Left cardiac atrium (tissue), 4 donors: ENCODE data around the gene C5AR1. TPM values are rescaled to one million over a fixed set of nuclear protein-coding genes. Genes with fewer than 3 reads are reported as not detected.
A peak's percentile ranks its signal among the peaks of the same experiment; 100 is the strongest.
"Not testable (repeated sequence)": the region's sequence is repeated elsewhere in the genome, so short reads cannot be mapped to it uniquely, and the experiment has no call there.

Experiments used
- ATAC-seq, 2 donors: fragments of 200-7000 bp; cut with Tn5 transposase; one replicate each; pipeline ENCODE4 v1.9.1; 2020; ENCODE audit warnings: mild to moderate bottlenecking in 2 of 2, moderate library complexity in 2 of 2
- DNase-seq: peaks from one replicate; pipeline ENCODE4 v3.0.0-alpha.2; 2020
- intact Hi-C, 2 donors: fragments of 100-400 bp; cut with DNase I; formaldehyde crosslinking; loops; one replicate each; pipeline versions ENCODE4 v1.14.1 to v1.15.1; 2022 to 2023
- long read RNA-seq: library from polyadenylated mRNA; unstranded; transcript quantifications from one replicate; pipeline ENCODE4 v2.0.0, GENCODE V29; 2021
- total RNA-seq, 2 donors: library from RNA; stranded (reverse); fragmentation: NEBNext Ultra II Directional; extraction: Animal tissue kit (Norgen Biotek cat#: 25700); gene quantifications; one replicate each; pipeline ENCODE4 v1.2.1, GENCODE V29; 2021
- donor health status: DM: no; HTN: yes; CAD: no.
- donor health status: DM: no; HTN: yes; CAD: no; lungs with severe emphysema.
- donor health status: DM: yes; HTN: yes; CAD: no.
- donor health status: Dilated cardiomyopathy.

The C5AR1 gene
- 10 to 100 TPM; 13.4 to 15.6 TPM for total RNA-seq
- long read RNA-seq: 0 reads

DNA sequence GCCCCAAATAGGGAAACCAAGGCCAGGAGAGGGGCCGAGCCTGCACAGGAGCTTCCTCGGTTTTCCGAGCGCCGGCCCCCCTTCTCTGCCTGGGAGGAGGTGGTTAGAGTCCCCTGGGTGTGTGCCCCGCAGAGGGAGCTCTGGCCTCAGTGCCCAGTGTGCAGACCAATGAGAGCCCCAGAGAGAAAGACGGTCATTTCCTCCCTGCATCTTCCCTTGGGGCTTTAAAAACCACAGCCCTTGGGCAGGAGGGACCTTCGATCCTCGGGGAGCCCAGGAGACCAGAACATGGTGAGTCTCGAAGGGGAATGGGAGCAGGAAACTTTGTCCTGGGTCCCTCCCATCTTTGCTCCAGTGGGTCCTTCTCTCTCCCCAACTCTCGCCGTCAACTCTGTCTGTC is at the start of gene C5AR1:
C5AR1 (plus strand) TSS at position 254 of the 400 bp plus-strand sequence; CDS start at position 289, 35 bp downstream.
- DNase-seq (peak; percentile 49), ATAC-seq (peak; percentile 54 to 72)
- intact Hi-C loops: no loop called here

DNA sequence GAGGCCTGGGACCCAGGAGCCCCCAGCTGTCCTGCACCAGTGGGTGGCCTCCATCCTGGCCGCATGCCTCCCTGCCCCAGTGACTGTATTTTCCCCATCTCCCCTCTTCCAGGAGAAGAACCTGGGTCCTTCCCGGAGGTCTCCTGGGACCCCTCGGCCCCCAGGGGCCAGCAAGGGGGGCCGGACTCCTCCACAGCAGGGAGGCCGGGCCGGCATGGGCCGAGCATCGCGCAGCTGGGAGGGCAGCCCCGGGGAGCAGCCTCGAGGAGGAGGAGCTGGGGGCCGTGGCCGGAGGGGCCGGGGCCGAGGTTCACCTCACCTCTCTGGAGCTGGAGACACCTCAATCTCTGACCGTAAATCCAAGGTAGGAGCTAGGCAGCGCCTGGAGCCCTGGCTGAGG is 49.2 kb upstream of the C5AR1 start:
- ATAC-seq (no peak), DNase-seq (no peak)
- intact Hi-C loops: no loop called here

DNA sequence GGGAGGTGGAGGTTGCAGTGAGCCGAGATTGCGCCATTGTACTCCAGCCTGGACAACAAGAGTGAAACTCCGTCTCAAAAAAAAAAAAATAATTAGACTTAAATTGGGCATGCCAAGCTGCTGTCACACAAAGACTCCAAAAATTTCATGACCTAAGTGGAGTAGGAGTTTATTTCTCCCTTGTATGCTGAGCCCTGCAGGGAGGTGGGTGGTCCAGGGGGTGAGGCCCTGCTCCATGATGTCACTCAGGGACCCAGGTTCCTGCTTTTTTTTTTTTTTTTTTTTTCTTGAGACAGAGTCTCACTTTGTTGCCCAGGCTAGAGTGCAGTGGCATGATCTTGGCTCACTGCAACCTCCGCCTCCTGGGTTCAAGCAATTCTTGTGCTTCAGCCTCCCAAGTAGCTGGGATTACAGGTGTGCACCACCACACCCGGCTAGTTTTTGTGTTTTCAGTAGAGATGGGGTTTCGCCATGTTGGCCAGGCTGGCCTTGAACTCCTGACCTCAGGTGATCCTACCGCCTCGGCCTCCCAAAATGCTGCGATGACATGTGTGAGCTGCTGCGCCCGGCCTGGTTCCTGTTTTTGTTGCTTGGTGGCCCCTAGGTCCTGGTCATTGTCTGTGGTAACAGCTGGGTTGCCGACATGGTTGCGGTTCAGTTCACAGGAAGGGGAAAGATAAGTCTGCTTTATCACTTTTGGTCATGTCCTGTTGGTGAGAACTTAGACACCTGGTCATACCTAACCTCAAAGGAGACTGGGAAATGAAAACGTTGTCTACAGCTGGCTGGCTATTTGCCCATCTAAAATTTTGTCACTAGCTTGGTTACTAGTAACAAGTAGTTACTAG is 47.5 kb upstream of the C5AR1 start:
- ATAC-seq, intact Hi-C loops, DNase-seq: not testable (repeated sequence)

DNA sequence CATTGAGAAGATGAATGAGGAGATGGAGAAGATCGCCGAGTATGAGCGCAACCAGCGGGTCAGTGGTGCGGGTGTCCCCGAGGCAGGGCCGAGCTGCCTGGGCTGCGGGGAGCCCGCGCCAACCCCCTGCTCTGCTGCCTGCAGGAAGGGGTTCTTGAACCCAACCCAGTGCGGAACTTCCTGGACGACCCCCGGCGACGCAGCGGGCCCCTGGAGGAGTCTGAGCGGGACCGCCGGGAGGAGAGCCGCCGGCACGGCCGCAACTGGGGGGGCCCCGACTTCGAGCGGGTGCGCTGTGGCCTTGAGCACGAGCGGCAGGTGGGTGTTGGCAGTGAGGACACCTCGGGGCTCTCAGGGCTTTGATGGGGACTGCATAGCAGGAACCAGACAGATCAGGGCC is 45.0 kb upstream of the C5AR1 start:
- DNase-seq (no peak), ATAC-seq (no peak)
- intact Hi-C loops: no loop called here

DNA sequence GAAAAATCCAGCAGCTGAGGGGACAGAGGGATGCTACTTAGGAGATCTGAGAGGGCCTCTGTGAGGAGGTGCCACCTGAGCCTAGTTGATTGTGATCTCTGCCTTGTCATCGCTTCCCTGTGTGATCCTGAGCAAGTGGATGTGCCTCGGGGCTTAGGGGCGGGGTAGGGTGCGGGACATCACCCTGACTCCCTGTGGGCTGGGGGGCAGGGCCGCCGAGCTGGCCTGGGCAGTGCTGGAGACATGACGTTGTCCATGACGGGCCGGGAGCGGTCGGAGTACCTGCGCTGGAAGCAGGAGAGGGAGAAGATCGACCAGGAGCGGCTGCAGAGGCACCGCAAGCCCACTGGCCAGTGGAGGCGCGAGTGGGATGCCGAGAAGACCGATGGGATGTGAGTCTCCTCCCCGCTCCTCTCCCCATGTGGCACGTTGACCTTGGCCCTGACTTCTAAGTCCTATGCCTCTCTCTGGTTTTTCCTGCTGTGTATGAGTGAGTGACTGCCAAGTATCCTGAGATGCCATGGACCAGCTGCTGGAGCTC is 43.2 kb upstream of the C5AR1 start:
- DNase-seq (no peak), ATAC-seq (no peak)
- intact Hi-C loops: no loop called here

DNA sequence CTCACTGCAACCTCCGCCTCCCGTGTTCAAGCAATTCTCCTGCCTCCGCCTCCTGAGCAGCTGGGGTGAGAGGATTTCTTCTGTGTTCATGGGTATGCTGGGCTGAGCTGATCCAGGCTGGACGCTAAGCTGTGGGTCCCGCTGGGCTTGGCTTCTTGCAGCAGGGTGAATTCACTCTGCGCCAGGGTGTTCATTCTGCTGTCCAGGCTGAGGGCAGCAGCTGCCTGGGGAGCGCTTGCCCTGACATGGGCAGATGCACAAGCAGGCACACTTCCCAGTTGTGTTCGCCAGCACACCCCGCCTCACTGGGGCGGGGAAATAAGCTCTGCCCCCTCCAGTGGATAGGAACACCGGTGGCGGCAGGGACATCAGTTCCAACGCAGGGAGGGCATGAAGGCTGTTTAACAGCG is 42.3 kb upstream of the C5AR1 start:
- ATAC-seq (peak in 1 of 2 donors; percentile 16), DNase-seq (no peak)

DNA sequence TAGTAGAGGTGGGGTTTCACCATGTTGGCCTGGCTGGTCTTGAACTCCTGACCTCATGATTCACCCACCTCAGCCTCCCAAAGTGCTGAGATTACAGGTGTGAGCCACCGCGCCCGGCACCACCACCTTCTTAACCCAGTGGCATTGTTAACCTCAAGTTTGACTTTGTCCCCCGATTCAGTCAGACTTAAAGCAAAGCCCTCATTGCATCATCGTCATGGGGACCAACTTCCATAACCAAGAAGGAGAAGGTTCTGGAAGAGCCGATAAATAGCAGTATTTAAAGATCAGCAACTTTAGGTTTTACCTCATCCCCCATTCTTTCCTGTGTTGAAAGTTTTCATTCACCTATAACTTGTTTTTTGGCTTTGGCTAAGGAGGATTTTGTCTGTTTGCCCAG is 41.6 kb upstream of the C5AR1 start:
- no peak for DNase-seq
- intact Hi-C loops: no loop called here
- no peak for ATAC-seq

More for the DNA sequence above, 42.3 kb upstream of the C5AR1 start:
- intact Hi-C loops: no loop called here

DNA sequence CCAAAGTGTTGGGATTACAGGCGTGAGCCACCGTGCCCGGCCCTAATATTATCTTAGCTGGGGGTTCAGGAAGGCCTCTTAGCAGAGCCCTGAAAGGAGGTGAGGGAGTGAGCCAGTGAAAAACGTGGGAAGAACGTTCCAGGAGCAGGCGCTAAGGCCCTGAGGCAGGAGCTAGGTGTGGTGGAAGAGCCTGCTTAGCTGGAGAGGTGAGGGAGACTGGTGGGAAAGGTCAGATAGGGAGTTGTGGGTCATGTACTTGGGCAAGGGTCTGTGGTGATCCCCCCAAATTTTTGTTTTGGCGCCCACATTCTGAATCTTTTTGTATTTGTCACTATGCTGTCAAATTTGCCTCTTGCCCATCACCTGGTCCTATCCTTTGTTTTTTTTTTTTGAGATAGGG is 40.1 kb upstream of the C5AR1 start:
- DNase-seq: no peak
- no peak for ATAC-seq
- intact Hi-C loops: no loop called here

DNA sequence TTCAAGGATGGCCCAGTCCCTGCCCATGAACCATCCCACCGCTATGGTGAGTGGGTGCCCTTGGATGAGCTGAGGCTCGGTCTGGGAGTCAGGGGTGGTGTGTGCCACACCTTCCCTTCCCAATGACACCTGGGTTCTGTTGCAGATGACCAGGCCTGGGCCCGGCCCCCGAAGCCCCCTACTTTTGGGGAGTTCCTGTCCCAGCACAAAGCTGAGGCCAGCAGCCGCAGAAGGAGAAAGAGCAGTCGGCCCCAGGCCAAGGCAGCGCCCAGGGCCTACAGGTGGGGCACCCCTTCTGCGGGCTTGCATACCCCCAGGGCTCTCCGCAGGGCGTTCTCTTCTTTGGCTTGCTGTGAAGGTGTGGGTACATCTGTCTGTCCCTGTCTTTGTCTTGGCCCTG is 39.3 kb upstream of the C5AR1 start:
- no peak for ATAC-seq
- intact Hi-C loops: no loop called here
- DNase-seq: no peak

DNA sequence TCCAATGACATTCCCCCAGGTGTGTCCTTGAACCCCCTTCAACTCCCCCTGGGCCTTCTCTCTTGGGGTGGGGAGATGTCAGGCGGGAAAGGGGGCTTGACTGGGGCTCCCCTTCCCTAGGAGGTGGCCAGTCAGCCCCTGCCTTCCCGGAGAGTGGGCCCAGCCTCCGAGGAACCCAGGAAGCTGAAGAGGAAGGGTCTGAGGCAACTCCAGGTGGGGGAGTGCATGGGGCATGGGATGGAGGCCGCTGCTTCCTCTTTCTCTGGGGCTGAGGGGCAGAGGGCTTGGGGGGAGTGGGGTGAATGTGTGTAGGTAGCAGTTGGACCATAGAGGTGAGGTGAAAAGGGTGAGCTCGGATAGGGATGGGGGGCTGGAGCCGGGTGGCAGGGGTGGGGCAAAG is 37.7 kb upstream of the C5AR1 start:
- DNase-seq: no peak
- ATAC-seq: no peak
- intact Hi-C loops: no loop called here

DNA sequence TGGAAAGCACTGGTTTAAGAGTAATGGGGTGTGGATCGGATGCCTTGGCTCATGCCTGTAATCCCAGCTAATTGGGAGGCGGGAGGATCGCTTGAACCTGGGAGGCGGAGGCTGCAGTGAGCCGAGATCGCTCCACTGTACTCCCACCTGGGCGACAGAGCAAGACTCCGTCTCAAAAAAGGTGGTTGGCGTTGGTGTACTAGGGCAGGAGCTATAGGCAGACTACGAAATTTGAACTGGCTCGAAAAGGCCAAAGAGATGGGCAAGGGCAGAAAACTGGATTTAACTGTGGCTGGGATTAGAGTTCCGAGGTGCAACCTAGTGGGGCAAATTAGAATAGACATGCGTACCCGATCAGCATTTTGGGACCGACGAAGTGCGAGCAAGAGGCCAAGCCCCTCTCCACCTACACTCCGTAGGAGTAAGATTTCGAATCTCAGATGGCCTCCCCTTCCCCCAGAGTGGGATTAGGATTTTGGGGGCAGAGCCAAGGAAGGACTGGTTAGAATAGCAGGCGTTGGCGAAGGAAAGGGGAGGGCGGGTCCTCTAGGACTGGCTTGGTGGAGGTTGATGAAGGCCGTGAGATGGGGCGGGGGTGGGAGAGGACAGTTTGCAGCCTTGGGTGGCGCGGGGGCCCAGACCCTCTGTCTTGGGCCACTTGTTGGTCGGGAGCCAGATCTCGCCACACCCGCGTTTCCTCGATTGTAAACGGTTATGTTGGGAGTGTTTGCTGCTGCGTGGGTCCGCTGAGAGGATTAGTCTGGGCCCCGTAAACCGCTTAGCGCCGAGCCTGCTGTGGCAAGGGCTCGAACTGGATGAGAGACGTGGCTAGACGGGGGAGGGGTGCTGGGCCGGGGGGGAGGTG is 37.0 kb upstream of the C5AR1 start:
- DNase-seq: peak; percentile 62
- intact Hi-C loops: no loop called here
- no peak for ATAC-seq

DNA sequence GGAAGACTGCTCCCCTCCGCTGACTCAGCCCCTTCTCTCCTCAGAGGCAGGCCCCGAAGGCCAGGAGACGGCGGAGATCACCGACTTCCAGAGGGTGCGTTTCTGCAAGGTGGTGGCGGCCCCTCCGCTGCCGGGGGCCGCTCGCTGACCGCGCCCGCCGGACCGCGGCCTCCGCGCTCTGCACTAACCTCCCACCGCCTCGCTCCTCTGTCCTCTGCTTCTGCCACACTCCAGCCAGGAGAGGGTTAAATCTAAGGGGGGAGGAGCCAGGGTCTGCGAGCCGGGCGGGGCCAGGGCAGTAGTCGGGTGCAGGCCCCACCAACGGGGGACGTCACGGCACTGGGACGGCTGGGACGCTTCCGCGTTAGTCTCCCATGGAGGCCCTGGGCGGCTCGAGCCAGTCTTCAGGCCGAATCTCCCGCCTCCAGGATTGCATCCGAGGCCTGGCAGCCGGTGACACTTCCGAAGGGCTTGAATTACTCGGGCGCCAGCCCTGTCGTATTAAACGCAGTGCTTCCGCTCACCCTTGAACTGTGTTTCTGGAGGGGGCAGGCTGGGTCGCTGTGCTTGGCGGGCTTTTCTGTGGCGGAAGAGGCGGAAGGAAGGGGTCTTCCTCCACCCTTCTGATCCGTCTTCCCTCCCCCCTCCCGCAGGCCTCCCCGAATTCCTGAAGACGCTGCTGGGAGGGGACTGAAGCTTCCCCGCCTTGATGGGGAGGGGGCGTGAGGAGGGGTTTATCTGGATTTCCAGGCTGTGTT is 36.2 kb upstream of the C5AR1 start:
- intact Hi-C loops: no loop called here
- peak; percentile 85 to 86 for ATAC-seq
- DNase-seq: peak; percentile 94

DNA sequence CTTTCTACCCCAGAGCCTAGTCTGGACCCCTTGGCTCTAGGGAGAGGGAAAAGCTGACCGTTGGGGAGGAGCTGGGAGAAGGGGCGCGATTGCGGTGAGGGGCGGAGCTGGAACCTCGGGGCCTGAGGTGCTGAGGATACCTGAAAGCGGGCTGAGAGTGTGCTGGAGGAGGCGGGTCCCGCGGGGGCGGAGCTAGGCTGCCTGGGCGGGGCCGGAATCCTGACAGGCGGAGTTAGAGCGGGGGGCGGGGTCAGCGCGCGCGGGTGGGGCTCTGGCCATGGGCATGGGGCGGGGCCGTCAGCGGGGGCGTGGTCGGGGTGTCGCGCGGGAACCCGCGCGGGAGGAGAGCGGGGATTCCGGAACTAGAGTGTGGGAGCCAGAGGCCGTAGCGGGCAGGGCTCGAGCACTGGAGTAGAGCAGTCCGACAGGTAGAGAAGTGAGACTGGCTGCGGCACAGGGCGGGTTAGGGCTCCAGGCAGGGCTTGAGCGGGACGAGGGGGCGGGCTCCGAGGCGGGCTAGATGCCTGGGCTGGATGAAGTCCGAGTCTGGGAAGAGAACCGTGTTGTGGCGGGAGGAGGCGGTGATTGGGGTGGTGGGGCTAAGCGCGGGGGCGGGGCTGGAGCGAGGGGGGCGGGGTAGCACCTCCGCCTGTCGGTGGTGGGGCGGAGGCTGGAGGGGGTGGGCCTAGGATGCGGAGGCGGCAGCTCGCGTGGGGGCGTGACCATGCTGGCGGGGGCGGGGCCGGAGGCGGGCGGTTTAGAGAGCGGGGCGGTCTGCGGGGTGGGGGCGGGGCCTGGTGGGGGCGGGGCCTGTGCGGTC is 35.4 kb upstream of the C5AR1 start, which contains the start of gene INAFM1:
INAFM1 (plus strand) TSS at position 815 of the 820 bp plus-strand sequence. CDS start 35 bp downstream, outside the sequence.
- ATAC-seq (peak; percentile 87 to 88), DNase-seq (peak; percentile 98)
- intact Hi-C loops: no loop called here

DNA sequence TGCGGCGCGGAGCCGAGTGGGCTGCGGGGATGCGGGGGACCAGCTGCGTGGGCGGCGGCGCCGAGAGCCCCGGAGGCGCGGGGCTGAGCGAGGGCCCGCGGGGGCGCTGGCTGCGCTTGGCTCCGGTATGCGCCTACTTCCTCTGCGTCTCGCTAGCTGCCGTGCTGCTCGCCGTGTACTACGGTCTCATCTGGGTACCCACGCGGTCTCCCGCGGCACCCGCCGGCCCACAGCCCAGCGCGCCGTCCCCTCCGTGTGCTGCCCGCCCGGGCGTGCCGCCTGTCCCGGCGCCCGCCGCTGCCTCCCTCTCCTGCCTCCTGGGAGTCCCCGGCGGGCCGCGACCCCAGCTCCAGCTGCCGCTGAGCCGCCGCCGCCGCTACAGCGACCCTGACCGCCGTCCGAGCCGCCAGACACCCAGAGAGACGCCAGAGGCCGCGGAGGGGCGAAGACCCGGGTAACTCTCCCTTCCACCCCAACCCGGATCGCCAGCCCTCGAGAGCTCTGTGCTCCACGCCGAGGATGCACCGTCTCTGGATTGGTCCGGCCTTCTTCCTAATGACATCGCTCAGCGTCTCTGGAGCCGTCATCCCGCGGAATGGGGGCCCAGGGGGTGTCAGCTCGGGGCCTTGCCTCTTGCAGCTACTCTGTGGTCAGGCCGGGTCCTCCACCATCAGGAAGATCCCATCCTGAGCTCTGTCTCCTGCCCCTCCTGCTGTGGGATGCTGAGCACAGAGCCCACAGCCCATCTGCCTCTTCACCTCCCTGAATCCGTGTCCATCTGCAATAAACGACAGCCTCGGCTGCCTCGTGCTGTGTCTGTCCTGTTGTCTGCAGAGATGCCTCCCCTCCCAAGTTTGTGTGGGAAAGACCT is 34.5 kb upstream of the C5AR1 start:
- intact Hi-C loops: no loop called here
- DNase-seq (peak; percentile 63), ATAC-seq (peak; percentile 0 to 3)

DNA sequence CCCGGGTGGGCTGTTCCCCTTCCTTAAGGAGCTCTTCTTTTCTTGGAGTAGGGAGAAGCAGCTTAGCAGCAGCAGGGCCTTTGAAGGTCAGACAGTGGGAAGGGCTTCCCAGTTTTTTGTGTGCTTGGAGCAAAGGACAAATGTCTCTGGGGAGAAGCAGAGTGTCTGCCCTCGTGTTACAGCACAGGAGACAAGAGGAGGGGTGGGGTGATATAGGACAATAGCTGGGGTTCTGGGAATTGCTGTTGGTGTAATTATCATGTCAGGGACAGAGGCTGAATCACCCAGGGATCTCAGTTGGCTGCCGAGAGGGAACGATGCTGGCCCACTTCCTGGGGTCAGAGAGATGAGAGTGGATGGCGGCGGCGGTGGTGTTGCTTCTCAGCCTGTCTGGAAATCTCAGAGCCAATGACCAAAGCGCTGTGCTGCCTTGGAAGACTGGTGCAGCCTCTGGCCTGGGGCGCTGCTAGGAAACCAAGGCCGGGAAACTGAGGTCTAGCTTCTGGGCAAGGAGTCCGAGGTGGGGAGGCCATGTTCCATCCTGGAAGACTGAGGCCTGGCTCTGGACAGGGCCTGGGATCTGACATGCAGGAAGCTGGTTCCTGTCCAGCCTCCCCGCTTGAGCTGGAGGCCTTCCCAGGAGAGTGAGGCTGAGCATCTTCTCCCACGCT is 33.7 kb upstream of the C5AR1 start:
- peak; percentile 73 for DNase-seq
- no peak for ATAC-seq
- intact Hi-C loops: no loop called here

DNA sequence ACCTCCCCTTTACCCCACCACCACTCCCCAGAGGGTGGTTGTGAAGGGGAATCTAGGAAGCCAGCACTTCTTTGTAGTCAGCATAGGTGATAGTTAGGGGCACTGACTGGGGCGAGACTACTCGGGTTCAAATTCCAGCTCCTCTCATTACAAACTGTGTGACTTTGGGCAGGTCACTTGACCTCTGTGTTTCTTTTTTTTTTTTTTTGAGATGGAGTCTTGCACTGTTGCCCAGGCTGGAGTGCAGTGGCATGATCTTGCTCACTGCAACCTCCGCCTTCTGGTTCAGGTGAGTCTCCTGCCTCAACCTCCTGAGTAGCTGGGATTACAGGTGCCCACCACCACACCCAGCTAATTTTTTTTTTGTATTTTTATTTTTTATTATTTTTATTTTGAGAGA is 33.1 kb upstream of the C5AR1 start:
- intact Hi-C loops, ATAC-seq, DNase-seq: not testable (repeated sequence)
